Erythroblast (primary cell): ENCODE measurements around the gene DLG2.

Experiments used
- DNase-seq, 2 experiments: peaks; one replicate each; lab custom pipeline; 2025; lab: John Stamatoyannopoulos, UW
- GATA1 ChIP-seq: IDR thresholded peaks from 2 replicates; pipeline ENCODE4 v1.6.1; 2011; ENCODE audit warnings: low read depth, mild to moderate bottlenecking, control low read depth, low read length, moderate library complexity
- POLR2A ChIP-seq: IDR thresholded peaks from 2 replicates; pipeline ENCODE4 v1.6.1; 2011; ENCODE audit warnings: mild to moderate bottlenecking, low read length

DLG2 gene

DNA sequence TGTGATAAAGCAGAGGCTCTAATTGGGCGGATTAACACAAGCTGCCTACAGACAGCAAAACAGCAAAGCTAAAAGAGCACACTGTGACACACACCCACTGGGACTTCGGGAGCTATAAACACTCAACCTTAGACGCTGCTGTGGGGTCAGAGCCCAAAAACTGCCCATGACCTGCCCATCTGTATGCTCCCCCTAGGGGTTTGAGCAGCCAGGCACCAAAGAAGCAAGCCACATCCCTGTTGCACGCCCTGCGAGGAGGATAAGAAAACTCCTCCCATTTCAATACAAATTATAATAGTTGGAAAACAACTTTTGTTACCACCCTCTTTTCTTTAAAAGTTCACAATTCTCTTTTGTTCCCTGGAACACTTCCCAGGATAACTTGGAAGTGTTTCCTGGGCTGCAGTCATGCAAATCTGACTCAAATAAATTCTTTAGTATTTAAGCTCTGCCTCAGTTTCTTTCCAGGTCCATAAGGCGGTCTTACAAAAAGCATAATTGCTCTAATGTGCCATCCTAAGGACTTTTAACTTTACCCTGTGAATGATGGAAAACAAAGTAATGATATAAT lies 86.4 kb downstream of the DLG2 start:
- TF ChIP-seq POLR2A: no peak
- no peak for TF ChIP-seq GATA1
- no peak for DNase-seq

DNA sequence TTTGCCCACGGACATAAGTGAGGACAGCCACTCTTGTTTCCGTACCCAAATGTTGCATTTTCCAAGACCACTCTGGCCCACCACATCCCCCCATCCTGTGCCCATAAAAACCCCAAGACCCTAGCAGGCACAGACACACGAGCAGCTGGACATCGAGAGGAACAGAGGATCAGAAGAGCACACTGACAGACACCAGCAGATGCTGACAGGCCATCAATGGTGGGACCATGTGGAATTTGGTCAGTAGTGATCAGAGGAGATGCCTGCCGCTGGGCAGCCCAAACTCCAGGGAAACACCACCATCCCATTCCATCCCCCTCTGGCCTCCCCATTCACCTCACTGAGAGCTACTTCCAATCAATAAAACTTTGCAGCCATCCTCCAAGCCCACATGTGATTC lies 87.0 kb downstream of the DLG2 start:
- DNase-seq: no peak
- TF ChIP-seq GATA1: no peak
- no peak for TF ChIP-seq POLR2A

DNA sequence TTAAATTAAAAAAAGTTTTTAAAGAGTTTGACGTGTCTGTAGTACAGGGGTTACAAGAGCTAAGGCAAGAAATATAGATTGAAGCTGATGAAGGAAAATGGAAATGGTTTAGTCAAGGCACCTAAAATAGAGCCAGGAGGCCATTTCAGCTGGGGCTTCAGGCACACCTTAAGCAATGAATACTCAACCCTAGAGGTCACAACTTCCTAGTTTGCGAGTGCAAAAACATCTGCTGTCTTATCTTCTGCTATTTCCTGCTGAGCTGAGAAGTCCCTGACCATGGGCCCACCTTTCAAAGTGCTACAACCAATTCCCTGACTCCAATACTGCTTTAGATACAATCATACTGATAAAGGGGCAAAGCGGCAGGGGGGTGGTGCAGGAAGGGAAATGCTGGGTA lies 87.4 kb downstream of the DLG2 start:
- no peak for DNase-seq
- TF ChIP-seq GATA1 (no peak), POLR2A (no peak)

DNA sequence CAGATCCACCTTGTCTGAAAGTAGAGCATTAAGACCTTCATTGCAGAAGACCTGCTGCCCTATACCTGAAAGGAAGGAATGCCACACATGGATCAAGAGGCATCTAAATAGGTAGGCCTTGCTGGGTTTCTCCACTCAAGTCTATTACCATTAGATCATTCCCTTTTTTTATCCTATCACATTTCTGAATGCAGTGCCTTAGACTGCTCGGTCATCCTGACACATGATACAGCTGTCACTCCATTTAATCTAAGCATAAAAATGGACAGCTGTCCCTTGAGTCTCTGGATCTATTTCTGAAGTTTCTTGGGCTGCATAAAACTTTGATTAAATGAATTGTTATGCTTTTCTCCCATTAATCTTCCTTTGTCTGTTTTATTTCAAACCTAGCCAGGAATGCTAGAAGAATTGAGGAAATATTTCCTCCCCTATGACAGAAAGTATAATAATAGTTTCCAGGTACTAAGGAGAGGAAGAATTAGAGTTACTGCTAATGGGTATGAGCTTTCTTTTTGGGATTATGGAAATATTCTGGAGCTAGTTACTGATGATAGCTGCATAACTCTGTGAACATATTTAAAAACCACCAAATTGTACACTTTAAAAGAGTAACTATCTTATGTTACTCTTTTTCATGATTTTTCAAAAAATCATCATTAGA lies 88.0 kb downstream of the DLG2 start:
- TF ChIP-seq POLR2A (no peak), GATA1 (no peak)

DNA sequence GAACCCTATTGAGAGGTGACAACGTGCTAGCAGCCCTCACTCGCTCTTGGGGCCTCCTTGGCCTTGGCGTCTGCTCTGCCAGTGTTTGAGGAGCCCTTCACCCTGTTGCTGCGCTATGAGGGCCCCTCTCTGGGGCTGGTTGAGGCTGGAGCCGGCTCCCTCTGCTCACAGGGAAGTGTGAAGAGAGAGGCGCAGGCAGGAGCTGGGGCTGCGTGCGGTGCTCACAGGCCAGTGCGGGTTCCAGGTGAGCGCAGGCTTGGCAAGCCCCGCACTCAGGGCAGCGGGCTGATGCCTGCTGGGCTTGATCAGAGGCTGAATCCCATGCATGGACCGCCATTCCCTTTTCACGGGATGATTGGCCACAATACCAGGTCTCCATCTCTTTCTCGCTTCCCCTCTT lies 90.7 kb downstream of the DLG2 start:
- no peak for DNase-seq
- TF ChIP-seq POLR2A: no peak
- no peak for TF ChIP-seq GATA1

More for the DNA sequence above, 88.0 kb downstream of the DLG2 start:
- DNase-seq: no peak

GRCh38 chr11:85534806-85535205 lies 92.3 kb downstream of the DLG2 start:
- TF ChIP-seq GATA1 (no peak), POLR2A (no peak)
- no peak for DNase-seq

GRCh38 chr11:85531191-85531897 lies 95.8 kb downstream of the DLG2 start:
- no peak for DNase-seq
- TF ChIP-seq GATA1: no peak
- no peak for TF ChIP-seq POLR2A

DNA sequence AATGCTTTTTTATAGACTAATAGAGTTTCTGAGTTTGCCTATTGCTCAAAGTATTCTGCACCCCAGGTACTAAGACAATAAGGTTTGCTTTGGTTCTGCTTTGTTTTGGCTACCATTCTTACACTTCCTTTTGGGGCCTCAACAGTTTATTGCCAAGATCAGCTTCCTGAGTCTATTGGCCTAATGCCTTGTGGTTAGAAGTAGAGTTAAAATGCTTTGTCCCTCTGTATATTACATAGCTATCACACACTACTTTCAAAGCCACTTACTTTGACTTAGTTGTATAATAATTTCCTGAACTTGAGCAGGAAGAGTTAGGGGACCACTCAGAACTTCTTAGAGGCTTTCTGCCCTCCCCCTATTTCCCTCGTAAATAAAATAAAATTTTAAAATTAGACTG lies 96.5 kb downstream of the DLG2 start:
- DNase-seq: no peak

DNA sequence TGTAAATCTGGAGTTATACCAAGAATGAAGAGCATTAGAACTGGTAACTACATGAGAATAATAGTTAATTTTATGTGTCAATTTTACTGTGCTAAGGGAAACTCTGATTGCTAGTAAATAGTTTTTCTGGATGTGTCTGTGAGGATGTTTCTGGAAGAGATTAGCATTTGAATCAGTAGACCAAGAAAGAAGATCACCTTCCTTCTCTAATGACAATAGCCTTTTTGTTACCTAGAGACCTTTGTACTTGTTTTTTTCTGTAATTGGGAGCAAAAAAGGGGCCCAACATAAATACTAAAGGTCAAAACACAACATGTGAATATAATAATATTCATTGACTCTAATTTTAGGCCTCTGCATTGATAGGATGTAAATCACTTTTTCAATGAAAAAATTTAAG lies 100.6 kb downstream of the DLG2 start:
- TF ChIP-seq GATA1 (no peak), POLR2A (no peak)
- no peak for DNase-seq

More for the DNA sequence above, 96.5 kb downstream of the DLG2 start:
- TF ChIP-seq GATA1 (no peak), POLR2A (no peak)

GRCh38 chr11:85525686-85526085 lies 101.5 kb downstream of the DLG2 start:
- no peak for TF ChIP-seq GATA1
- TF ChIP-seq POLR2A: no peak
- DNase-seq: no peak

GRCh38 chr11:85517272-85517671 lies 109.9 kb downstream of the DLG2 start:
- DNase-seq: no peak
- TF ChIP-seq POLR2A (no peak), GATA1 (no peak)

GRCh38 chr11:85495918-85496317 lies 131.2 kb downstream of the DLG2 start:
- DNase-seq: no peak
- TF ChIP-seq GATA1 (no peak), POLR2A (no peak)

GRCh38 chr11:85494396-85494795 lies 132.7 kb downstream of the DLG2 start:
- no peak for DNase-seq
- TF ChIP-seq POLR2A (no peak), GATA1 (no peak)

DNA sequence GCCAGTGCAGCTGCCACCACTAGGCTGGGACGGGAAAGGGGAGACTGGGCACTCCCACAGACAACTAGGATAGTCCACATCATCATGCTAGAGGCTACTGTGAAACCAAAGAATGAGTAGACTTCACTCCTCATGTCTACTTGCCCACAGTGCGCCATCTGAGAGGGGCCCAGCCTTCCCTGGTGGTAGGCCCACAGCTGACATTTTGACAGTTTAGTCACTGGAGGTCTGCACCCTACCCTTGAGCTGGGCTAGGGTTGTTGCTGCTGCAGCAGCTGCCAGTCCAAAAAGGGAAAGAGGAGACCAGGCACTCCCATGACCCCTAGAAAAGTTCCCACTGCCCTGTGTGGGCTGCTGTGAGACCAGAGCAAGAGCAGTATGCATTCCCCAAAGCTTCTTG lies 141.2 kb downstream of the DLG2 start:
- no peak for TF ChIP-seq GATA1
- TF ChIP-seq POLR2A: no peak
- DNase-seq: no peak

GRCh38 chr11:85483861-85484260 lies 143.3 kb downstream of the DLG2 start:
- TF ChIP-seq POLR2A: no peak
- TF ChIP-seq GATA1: no peak
- DNase-seq: no peak
